ENCODE measurements around the gene FAM124B. TPM values are rescaled to one million over a fixed set of nuclear protein-coding genes. Genes with fewer than 3 reads are reported as not detected.
"Not testable (repeated sequence)": the region's sequence is repeated elsewhere in the genome, so short reads cannot be mapped to it uniquely, and the experiment has no call there.

The FAM124B gene
- total and polyA plus RNA-seq, 4 donors, result 0.30 to 2.5 (median 0.42) TPM

GRCh38 chr2:224398289-224398688 lies 3.6 kb downstream of the FAM124B start:
- DNase-seq (ENCODE audit: low spot score), result no peak
- H3K9ac ChIP-seq (ENCODE audit: low read depth in 1 of 2, low read length in 2 of 2), result no peak overlapping the region
- no peaks in the 10 kb centered on the region for H3K27me3 ChIP-seq (ENCODE audit: control insufficient read depth in 4 of 4, insufficient read depth in 4 of 4, low read length in 3 of 4)
- H3K4me3 ChIP-seq (ENCODE audit: low read depth in 1 of 3, low read length in 3 of 3), result no peak overlapping the region
- 94% methylated on average over 3 of the region's 3 CpGs for WGBS
- no peaks in the 10 kb centered on the region for H3K9me3 ChIP-seq (ENCODE audit: control insufficient read depth in 4 of 4, low read length in 3 of 4)
- no peak for TF ChIP-seq GABPA (IDR thresholded peaks at IDR 0.05 in 1 of 2, conservative IDR thresholded peaks at IDR 0.05 in 1 of 2)
- no peak for TF ChIP-seq FOXA2 (IDR thresholded peaks at IDR 0.05)
- no peak for TF ChIP-seq RXRA (IDR thresholded peaks at IDR 0.05)
- TF ChIP-seq ATF3 (IDR thresholded peaks at IDR 0.05), result no peak
- no peak for TF ChIP-seq HNF4A (conservative IDR thresholded peaks at IDR 0.05)
- TF ChIP-seq RAD21 (IDR thresholded peaks at IDR 0.05), result no peak
- H3K27ac ChIP-seq (ENCODE audit: low read depth in 1 of 2, low read length in 2 of 2), result no peak overlapping the region
- no peaks in the 10 kb centered on the region for H3K36me3 ChIP-seq (ENCODE audit: control insufficient read depth in 4 of 4, insufficient read depth in 3 of 4, low read depth in 1 of 4, low read length in 3 of 4)
- peaks cover 0 to 15% (median 14%) of the 10 kb centered on the region in 4 donors for H3K4me1 ChIP-seq (ENCODE audit: control insufficient read depth in 4 of 4, insufficient read depth in 4 of 4, low read length in 3 of 4)

- not testable (repeated sequence) for H3K9ac ChIP-seq (ENCODE audit: low read depth in 1 of 2, low read length in 2 of 2); DNase-seq (ENCODE audit: low spot score); H3K4me3 ChIP-seq (ENCODE audit: low read depth in 1 of 3, low read length in 3 of 3); H3K27ac ChIP-seq (ENCODE audit: low read depth in 1 of 2, low read length in 2 of 2); H3K27me3 ChIP-seq (ENCODE audit: control insufficient read depth in 4 of 4, insufficient read depth in 4 of 4, low read length in 3 of 4); H3K36me3 ChIP-seq (ENCODE audit: control insufficient read depth in 4 of 4, insufficient read depth in 3 of 4, low read depth in 1 of 4, low read length in 3 of 4); H3K9me3 ChIP-seq (ENCODE audit: control insufficient read depth in 4 of 4, low read length in 3 of 4)
- peaks cover 0 to 15% (median 14%) of the 10 kb centered on the region in 4 donors for H3K4me1 ChIP-seq (ENCODE audit: control insufficient read depth in 4 of 4, insufficient read depth in 4 of 4, low read length in 3 of 4)
- WGBS, result 91% methylated on average over 5 of the region's 5 CpGs
Observed at GRCh38 chr2:224397100-224397499, 4.8 kb downstream of the FAM124B start.

GRCh38 chr2:224395620-224396390 lies 6.1 kb downstream of the FAM124B start:
- Histone ChIP-seq H3K36me3 (ENCODE audit: control insufficient read depth in 4 of 4, insufficient read depth in 3 of 4, low read depth in 1 of 4, low read length in 3 of 4) (no peaks in the 10 kb centered on the region), H3K9ac (ENCODE audit: low read depth in 1 of 2, low read length in 2 of 2) (no peak overlapping the region), H3K4me1 (ENCODE audit: control insufficient read depth in 4 of 4, insufficient read depth in 4 of 4, low read length in 3 of 4) (peaks cover 0 to 6% (median 4%) of the 10 kb centered on the region in 4 donors), H3K9me3 (ENCODE audit: control insufficient read depth in 4 of 4, low read length in 3 of 4) (no peaks in the 10 kb centered on the region), H3K4me3 (ENCODE audit: low read depth in 1 of 3, low read length in 3 of 3) (no peak overlapping the region), H3K27me3 (ENCODE audit: control insufficient read depth in 4 of 4, insufficient read depth in 4 of 4, low read length in 3 of 4) (no peaks in the 10 kb centered on the region), H3K27ac (ENCODE audit: low read depth in 1 of 2, low read length in 2 of 2) (no peak overlapping the region)
- 92% methylated on average over 9 of the region's 9 CpGs for WGBS
- no peak for TF ChIP-seq FOXA1 (IDR thresholded peaks at IDR 0.05)
- no peak for TF ChIP-seq YY1 (IDR thresholded peaks at IDR 0.05)
- TF ChIP-seq GABPA (IDR thresholded peaks at IDR 0.05 in 1 of 2, conservative IDR thresholded peaks at IDR 0.05 in 1 of 2), result no peak
- no peak for TF ChIP-seq HNF4G (IDR thresholded peaks at IDR 0.05)
- no peak for TF ChIP-seq HNF4A (conservative IDR thresholded peaks at IDR 0.05)
- TF ChIP-seq REST (IDR thresholded peaks at IDR 0.05), result no peak
- no peak for TF ChIP-seq ATF3 (IDR thresholded peaks at IDR 0.05)
- no peak for TF ChIP-seq TAF1 (conservative IDR thresholded peaks at IDR 0.05)
- DNase-seq (ENCODE audit: low spot score), result no peak
